Memory B cell (primary cell): Measurements from ENCODE around the gene GSPT1.
A peak's percentile ranks its signal among the peaks of the same experiment; 100 is the strongest.

Experiments used
- ATAC-seq: fragments of 150-1000 bp; cut with Tn5 transposase; 2 replicates; pipeline ENCODE4 v1.10.0; 2021; ENCODE audit warnings: low read depth, mild to moderate bottlenecking, moderate library complexity
- DNase-seq, 2 donors: peaks; one replicate each; pipeline ENCODE4 v3.0.0; 2022; ENCODE audit warnings: low spot score in 2 of 2
- H3K27ac Mint-ChIP-seq: one replicate; pipeline ENCODE4 v1.8.0; 2022; ENCODE audit warnings: mild to moderate bottlenecking, moderate library complexity, mixed read lengths
- H3K27me3 Mint-ChIP-seq: one replicate; pipeline ENCODE4 v1.8.0; 2022; ENCODE audit warnings: mixed read lengths
- H3K36me3 Mint-ChIP-seq: one replicate; pipeline ENCODE4 v1.8.0; 2022; ENCODE audit warnings: mild to moderate bottlenecking, mixed read lengths
- H3K4me1 Mint-ChIP-seq: one replicate; pipeline ENCODE4 v1.8.0; 2022; ENCODE audit warnings: mixed read lengths
- H3K4me3 Mint-ChIP-seq: one replicate; pipeline ENCODE4 v1.8.0; 2022; ENCODE audit warnings: mild to moderate bottlenecking, moderate library complexity, mixed read lengths
- H3K9me3 Mint-ChIP-seq: one replicate; pipeline ENCODE4 v1.8.0; 2022; ENCODE audit warnings: mixed read lengths

GSPT1 gene

DNA sequence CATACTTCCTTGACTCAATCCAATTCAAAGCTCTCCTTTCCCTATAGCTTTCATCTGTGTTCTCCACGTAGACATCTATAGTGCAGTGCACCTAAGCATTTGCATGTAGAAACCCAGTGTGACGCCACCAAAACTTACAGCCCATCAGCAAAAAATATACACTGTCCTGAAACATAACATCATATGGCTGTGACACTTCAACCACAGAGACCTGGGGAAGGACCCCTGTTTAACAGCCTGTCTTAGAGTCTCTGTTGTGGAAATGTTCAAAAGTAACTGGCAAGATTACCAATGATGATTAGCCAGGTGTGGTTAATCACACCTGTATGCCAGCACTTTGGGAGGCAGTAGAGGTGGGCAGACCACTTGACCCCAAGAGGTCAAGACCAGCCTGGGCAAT, 22.2 kb downstream of the GSPT1 start:
- H3K4me3 Mint-ChIP-seq, result no peak overlapping the region
- peaks cover 2% of the 10 kb centered on the region for H3K4me1 Mint-ChIP-seq
- H3K27me3 Mint-ChIP-seq, result no peaks in the 10 kb centered on the region
- H3K27ac Mint-ChIP-seq, result no peak overlapping the region
- peaks cover 8% of the 10 kb centered on the region for H3K36me3 Mint-ChIP-seq
- DNase-seq (no peak), ATAC-seq (no peak)
- H3K9me3 Mint-ChIP-seq, result no peaks in the 10 kb centered on the region

DNA sequence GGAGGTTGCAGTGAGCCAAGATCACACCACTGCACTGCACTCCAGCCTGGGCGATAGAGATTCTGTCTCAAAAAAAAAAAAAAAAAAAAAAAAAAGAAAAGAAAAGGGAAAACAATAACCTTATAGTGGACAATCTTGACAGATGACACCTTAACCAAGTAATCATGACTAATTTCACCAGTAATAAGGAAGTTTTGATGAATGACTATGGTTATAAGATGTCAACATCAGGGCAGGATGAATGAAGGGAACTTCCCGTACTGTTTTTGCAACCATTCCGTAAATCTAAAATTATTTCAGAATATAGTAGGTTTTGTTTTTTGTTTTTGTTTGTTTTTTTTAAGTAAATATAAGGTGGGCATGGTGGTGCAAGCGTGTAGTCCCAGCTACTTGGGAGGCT, 23.0 kb downstream of the GSPT1 start:
- Mint-ChIP-seq H3K4me3 (no peak overlapping the region), H3K36me3 (peaks cover 8% of the 10 kb centered on the region)

GRCh38 chr16:11890231-11890965, 25.4 kb downstream of the GSPT1 start:
- Mint-ChIP-seq H3K4me3 (no peak overlapping the region), H3K9me3 (no peaks in the 10 kb centered on the region), H3K27me3 (no peaks in the 10 kb centered on the region), H3K36me3 (peaks cover 16% of the 10 kb centered on the region), H3K27ac (no peak overlapping the region), H3K4me1 (peaks cover 2% of the 10 kb centered on the region)
- no peak for DNase-seq
- ATAC-seq, result no peak

More for the DNA sequence above, 23.0 kb downstream of the GSPT1 start:
- DNase-seq (no peak), ATAC-seq (no peak)
- peaks cover 2% of the 10 kb centered on the region for H3K4me1 Mint-ChIP-seq
- H3K27me3 Mint-ChIP-seq, result no peaks in the 10 kb centered on the region
- H3K27ac Mint-ChIP-seq, result no peak overlapping the region
- no peaks in the 10 kb centered on the region for H3K9me3 Mint-ChIP-seq

DNA sequence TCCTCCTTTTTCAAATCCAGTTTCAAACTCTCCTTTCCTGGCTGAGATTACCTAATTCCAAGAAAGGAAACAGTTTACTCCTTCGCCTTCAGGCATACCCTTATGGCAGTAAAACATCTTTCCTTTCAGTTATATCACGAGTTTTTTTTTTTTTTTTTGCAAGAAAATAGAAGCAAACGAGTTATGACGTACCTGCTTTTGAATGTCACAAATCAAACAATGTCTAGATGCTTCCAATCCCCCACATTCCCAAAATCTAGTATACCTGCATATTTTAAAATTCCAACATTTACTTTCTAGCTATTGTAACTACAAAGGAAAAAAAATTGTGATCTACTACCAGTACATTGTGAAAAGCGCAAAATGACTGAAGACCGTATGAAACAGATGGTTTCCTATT, 28.9 kb downstream of the GSPT1 start:
- H3K27ac Mint-ChIP-seq, result no peak overlapping the region
- H3K4me1 Mint-ChIP-seq, result no peaks in the 10 kb centered on the region
- no peaks in the 10 kb centered on the region for H3K27me3 Mint-ChIP-seq
- no peak overlapping the region for H3K4me3 Mint-ChIP-seq
- DNase-seq (no peak), ATAC-seq (no peak)
- no peaks in the 10 kb centered on the region for H3K9me3 Mint-ChIP-seq
- H3K36me3 Mint-ChIP-seq, result peaks cover 14% of the 10 kb centered on the region

DNA sequence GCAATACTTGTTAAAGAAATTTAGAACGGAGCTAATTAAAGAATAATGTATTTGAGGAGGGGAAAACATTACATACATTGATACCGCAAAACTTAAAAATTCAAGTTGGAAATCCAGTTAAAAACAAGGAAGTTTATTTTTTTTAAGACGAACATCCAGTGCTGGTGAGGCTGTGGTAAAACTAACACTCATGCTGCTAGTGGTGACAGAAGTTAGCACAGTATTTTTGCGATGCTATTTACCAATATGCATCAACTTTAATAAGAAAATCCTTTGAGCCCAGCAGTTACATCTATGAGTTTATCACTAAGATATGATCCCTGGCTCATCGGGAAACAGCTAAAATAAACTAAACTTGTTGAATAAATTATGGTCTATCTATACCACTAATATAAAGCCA, 31.7 kb downstream of the GSPT1 start:
- DNase-seq (no peak), ATAC-seq (no peak)
- Mint-ChIP-seq H3K4me1 (no peaks in the 10 kb centered on the region), H3K4me3 (no peak overlapping the region), H3K36me3 (peaks cover 20% of the 10 kb centered on the region), H3K27ac (no peak overlapping the region), H3K9me3 (no peaks in the 10 kb centered on the region), H3K27me3 (no peaks in the 10 kb centered on the region)

DNA sequence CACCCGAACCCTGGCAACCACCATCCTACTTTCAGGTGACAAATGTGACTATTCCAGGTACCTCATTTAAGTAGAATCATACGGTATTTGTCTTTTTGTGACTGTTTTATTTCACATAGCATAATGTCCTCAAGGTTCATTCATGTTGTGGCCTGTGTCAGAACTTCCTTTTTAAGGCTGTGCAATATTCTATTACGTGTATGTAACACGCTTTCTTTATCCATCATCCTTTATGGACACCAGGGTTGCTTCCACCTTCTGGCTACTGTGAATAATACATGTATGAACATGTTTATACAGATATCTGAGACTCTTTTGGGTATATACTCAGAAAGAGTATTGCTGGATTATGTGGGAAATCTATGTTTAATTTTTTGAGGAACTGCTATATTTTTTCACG, 35.7 kb downstream of the GSPT1 start:
- Mint-ChIP-seq H3K27ac (no peak overlapping the region), H3K36me3 (peaks cover 21% of the 10 kb centered on the region), H3K4me1 (no peaks in the 10 kb centered on the region), H3K9me3 (no peaks in the 10 kb centered on the region), H3K4me3 (no peak overlapping the region), H3K27me3 (no peaks in the 10 kb centered on the region)
- ATAC-seq (no peak), DNase-seq (no peak)

DNA sequence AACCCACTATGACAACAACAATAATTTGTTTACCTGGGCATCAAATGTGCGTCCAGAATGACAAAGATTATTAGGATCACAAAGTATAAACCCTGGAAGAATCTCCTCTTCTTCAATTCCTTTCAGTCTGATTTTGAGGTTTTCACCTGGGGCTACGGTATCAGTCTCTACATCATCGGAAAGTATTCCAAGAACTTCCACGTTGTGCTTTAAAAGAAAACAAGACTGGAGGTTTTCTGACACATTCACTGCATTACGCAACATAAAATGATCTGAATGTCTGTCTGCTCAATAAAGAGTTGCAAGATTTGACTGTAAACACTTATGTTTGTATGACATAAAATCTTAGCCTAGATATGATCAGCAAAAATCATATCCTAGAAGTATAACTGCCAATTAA, 38.4 kb downstream of the GSPT1 start:
- no peak for ATAC-seq
- DNase-seq, result no peak
- Mint-ChIP-seq H3K9me3 (no peaks in the 10 kb centered on the region), H3K4me1 (no peaks in the 10 kb centered on the region), H3K4me3 (no peak overlapping the region), H3K36me3 (peaks cover 26% of the 10 kb centered on the region), H3K27ac (no peak overlapping the region), H3K27me3 (no peaks in the 10 kb centered on the region)

GRCh38 chr16:11876306-11876705, 39.5 kb downstream of the GSPT1 start:
- no peaks in the 10 kb centered on the region for H3K4me1 Mint-ChIP-seq
- H3K36me3 Mint-ChIP-seq, result peaks cover 25% of the 10 kb centered on the region
- DNase-seq, result no peak
- no peak overlapping the region for H3K4me3 Mint-ChIP-seq
- ATAC-seq, result no peak
- no peaks in the 10 kb centered on the region for H3K9me3 Mint-ChIP-seq
- H3K27me3 Mint-ChIP-seq, result no peaks in the 10 kb centered on the region
- peak overlapping the region; percentile 21 for H3K27ac Mint-ChIP-seq

DNA sequence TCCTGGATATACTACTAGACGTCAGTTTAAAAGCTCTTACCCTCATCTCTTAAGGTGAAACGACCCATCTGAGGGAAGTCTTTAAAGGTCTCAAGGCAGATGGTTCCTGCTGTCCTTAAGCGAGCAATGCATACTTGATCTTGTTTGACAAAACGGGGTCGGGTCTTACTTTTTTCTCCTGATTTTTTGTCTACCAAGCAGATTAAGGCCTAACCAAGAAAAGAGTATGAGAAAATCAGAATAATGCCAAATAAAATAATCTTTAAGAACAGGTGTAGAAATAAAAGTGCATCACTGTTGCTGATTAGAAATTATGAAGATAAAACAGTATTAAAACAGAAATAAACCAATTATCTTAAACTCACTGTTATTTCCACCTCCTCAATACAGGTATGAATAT, 40.0 kb downstream of the GSPT1 start:
- no peaks in the 10 kb centered on the region for H3K27me3 Mint-ChIP-seq
- peaks cover 23% of the 10 kb centered on the region for H3K36me3 Mint-ChIP-seq
- no peak overlapping the region for H3K27ac Mint-ChIP-seq
- no peaks in the 10 kb centered on the region for H3K4me1 Mint-ChIP-seq
- ATAC-seq (no peak), DNase-seq (no peak)
- no peak overlapping the region for H3K4me3 Mint-ChIP-seq
- H3K9me3 Mint-ChIP-seq, result no peaks in the 10 kb centered on the region

GRCh38 chr16:11871193-11871592, 44.6 kb downstream of the GSPT1 start:
- no peaks in the 10 kb centered on the region for H3K9me3 Mint-ChIP-seq
- H3K36me3 Mint-ChIP-seq, result peaks cover 10% of the 10 kb centered on the region
- no peak overlapping the region for H3K4me3 Mint-ChIP-seq
- no peak overlapping the region for H3K27ac Mint-ChIP-seq
- peaks cover 3% of the 10 kb centered on the region for H3K4me1 Mint-ChIP-seq
- DNase-seq (no peak), ATAC-seq (no peak)
- H3K27me3 Mint-ChIP-seq, result no peaks in the 10 kb centered on the region

DNA sequence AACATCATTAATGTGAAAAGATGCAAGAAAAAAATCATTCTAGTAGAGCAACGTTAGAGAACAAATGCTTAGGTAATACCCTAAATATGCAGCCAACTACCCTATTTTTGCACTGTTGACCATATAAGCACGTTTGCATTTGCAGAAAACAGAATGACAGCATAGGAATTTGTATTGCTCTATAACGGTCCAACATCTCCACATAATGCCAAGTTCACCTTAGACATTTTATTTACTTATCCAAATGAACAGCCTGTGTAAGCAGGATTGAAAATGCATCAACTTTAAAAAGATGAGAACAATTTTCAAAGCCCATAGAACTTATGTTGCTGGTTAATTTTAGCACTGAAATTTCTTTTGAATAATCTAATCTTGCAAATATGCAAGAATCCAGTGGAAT, 45.4 kb downstream of the GSPT1 start:
- DNase-seq (no peak), ATAC-seq (no peak)
- peaks cover 7% of the 10 kb centered on the region for H3K36me3 Mint-ChIP-seq
- no peak overlapping the region for H3K27ac Mint-ChIP-seq
- no peak overlapping the region for H3K4me3 Mint-ChIP-seq
- H3K27me3 Mint-ChIP-seq, result no peaks in the 10 kb centered on the region
- peaks cover 5% of the 10 kb centered on the region for H3K4me1 Mint-ChIP-seq
- H3K9me3 Mint-ChIP-seq, result no peaks in the 10 kb centered on the region

- peaks cover 3% of the 10 kb centered on the region for H3K36me3 Mint-ChIP-seq
- no peak for ATAC-seq
- H3K27me3 Mint-ChIP-seq, result no peaks in the 10 kb centered on the region
These were observed 46.2 kb downstream of the GSPT1 start for GRCh38 chr16:11869353-11870228.

GRCh38 chr16:11868412-11868980, 47.3 kb downstream of the GSPT1 start:
- Mint-ChIP-seq H3K9me3 (no peaks in the 10 kb centered on the region), H3K27me3 (no peaks in the 10 kb centered on the region), H3K27ac (peak overlapping the region; percentile 79), H3K4me3 (no peak overlapping the region), H3K4me1 (peaks cover 16% of the 10 kb centered on the region), H3K36me3 (peaks cover 3% of the 10 kb centered on the region)
- ATAC-seq (no peak), DNase-seq (no peak)

More at GRCh38 chr16:11869353-11870228, 46.2 kb downstream of the GSPT1 start:
- H3K27ac Mint-ChIP-seq, result peak overlapping the region; percentile 79
- DNase-seq, result no peak
- H3K4me1 Mint-ChIP-seq, result peaks cover 12% of the 10 kb centered on the region
- no peak overlapping the region for H3K4me3 Mint-ChIP-seq
- H3K9me3 Mint-ChIP-seq, result no peaks in the 10 kb centered on the region

GRCh38 chr16:11862489-11862888, 53.3 kb downstream of the GSPT1 start:
- peaks cover 6% of the 10 kb centered on the region for H3K36me3 Mint-ChIP-seq
- H3K9me3 Mint-ChIP-seq, result no peaks in the 10 kb centered on the region
- no peak overlapping the region for H3K4me3 Mint-ChIP-seq
- no peaks in the 10 kb centered on the region for H3K27me3 Mint-ChIP-seq
- H3K27ac Mint-ChIP-seq, result no peak overlapping the region
- peaks cover 14% of the 10 kb centered on the region for H3K4me1 Mint-ChIP-seq
- no peak for ATAC-seq
- no peak for DNase-seq
